Peyer's patch (tissue), 4 donors: ENCODE data around the gene FSD2.

Experiments used
- CTCF ChIP-seq, 6 experiments: fragments of 450-650 bp in 4 of 6; fragments of 200-600 bp in 2 of 6; sonication (generic) in 1 of 6; IDR thresholded peaks; one replicate each; pipeline ENCODE4 v1.5.1; 2017 to 2019; ENCODE audit warnings: antibody characterized with exemption in 6 of 6, mild to moderate bottlenecking in 3 of 6, moderate library complexity in 1 of 6
- POLR2A ChIP-seq, 2 donors: fragments of 450-650 bp; IDR thresholded peaks; one replicate each; pipeline ENCODE4 v1.5.1; 2017; ENCODE audit warnings: antibody characterized with exemption in 2 of 2, mild to moderate bottlenecking in 2 of 2, moderate library complexity in 2 of 2

GRCh38 chr15:82743810-82744209, 62.1 kb downstream of the FSD2 start:
- TF ChIP-seq CTCF (IDR thresholded peaks at IDR 0.05) (no peak), POLR2A (IDR thresholded peaks at IDR 0.05) (no peak)
